Ascending aorta (tissue), 2 donors: ENCODE measurements around the gene ZNF488. TPM values are rescaled to one million over a fixed set of nuclear protein-coding genes. Genes with fewer than 3 reads are reported as not detected.
A peak's percentile ranks its signal among the peaks of the same experiment; 100 is the strongest.

Source experiments
- DNase-seq, 2 donors: peaks; one replicate each; pipeline ENCODE4 v3.0.0-alpha.2; 2019; ENCODE audit warnings: low spot score in 2 of 2
- H3K27ac ChIP-seq, 2 donors: fragments of 200-600 bp; sonication (generic); one replicate each; pipeline ENCODE4 v1.5.1; 2016 to 2017; ENCODE audit warnings: mild to moderate bottlenecking in 1 of 2
- H3K27me3 ChIP-seq: fragments of 200-600 bp; sonication (generic); one replicate; pipeline ENCODE4 v1.5.1; 2017
- H3K36me3 ChIP-seq, 2 donors: fragments of 200-600 bp; sonication (generic); one replicate each; pipeline ENCODE4 v1.5.1; 2016
- H3K4me1 ChIP-seq, 2 donors: fragments of 200-600 bp; sonication (generic); one replicate each; pipeline ENCODE4 v1.5.1; 2016 to 2017; ENCODE audit warnings: mild to moderate bottlenecking in 1 of 2
- H3K4me3 ChIP-seq, 2 donors: fragments of 200-600 bp; sonication (generic); one replicate each; pipeline ENCODE4 v1.5.1; 2016 to 2017; ENCODE audit warnings: mild to moderate bottlenecking in 1 of 2
- H3K9me3 ChIP-seq, 2 donors: fragments of 200-600 bp; sonication (generic); one replicate each; pipeline ENCODE4 v1.5.1; 2016
- intact Hi-C: fragments of 100-400 bp; cut with DNase I; formaldehyde crosslinking; loops from one replicate; pipeline ENCODE4 v1.15.1; 2023
- total RNA-seq: library from RNA; depleted of rRNA; stranded (reverse); fragments of >200 nt; gene quantifications from one replicate; pipeline ENCODE4 v1.1.0, GENCODE V29; 2016
- TF ChIP-seq, protein P1 (sequence below), 3 experiments: fragments of 200-600 bp in 2 of 3; fragments of 450-650 bp in 1 of 3; sonication (generic) in 2 of 3; IDR thresholded peaks; one replicate each; pipeline ENCODE4 v1.5.1; 2016 to 2019; ENCODE audit warnings: antibody characterized with exemption in 3 of 3, mild to moderate bottlenecking in 1 of 3, moderate library complexity in 1 of 3

Gene ZNF488
- total RNA-seq, 1 donor from 2014 or later: not detected

- H3K27ac ChIP-seq: no peak overlapping the region
- H3K4me1 ChIP-seq: no peaks in the 10 kb centered on the region
- H3K9me3 ChIP-seq: no peaks in the 10 kb centered on the region
- no peak overlapping the region for H3K4me3 ChIP-seq
- peak in 1 of 2 donors; percentile 43 for DNase-seq
- H3K27me3 ChIP-seq: no peaks in the 10 kb centered on the region
- TF ChIP-seq, protein P1, sequence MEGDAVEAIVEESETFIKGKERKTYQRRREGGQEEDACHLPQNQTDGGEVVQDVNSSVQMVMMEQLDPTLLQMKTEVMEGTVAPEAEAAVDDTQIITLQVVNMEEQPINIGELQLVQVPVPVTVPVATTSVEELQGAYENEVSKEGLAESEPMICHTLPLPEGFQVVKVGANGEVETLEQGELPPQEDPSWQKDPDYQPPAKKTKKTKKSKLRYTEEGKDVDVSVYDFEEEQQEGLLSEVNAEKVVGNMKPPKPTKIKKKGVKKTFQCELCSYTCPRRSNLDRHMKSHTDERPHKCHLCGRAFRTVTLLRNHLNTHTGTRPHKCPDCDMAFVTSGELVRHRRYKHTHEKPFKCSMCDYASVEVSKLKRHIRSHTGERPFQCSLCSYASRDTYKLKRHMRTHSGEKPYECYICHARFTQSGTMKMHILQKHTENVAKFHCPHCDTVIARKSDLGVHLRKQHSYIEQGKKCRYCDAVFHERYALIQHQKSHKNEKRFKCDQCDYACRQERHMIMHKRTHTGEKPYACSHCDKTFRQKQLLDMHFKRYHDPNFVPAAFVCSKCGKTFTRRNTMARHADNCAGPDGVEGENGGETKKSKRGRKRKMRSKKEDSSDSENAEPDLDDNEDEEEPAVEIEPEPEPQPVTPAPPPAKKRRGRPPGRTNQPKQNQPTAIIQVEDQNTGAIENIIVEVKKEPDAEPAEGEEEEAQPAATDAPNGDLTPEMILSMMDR (IDR thresholded peaks at IDR 0.05): no peak
- intact Hi-C loops: no loop called here
- H3K36me3 ChIP-seq: no peaks in the 10 kb centered on the region
These were observed 63.3 kb downstream of the ZNF488 start for GRCh38 chr10:47320812-47321211.

DNA sequence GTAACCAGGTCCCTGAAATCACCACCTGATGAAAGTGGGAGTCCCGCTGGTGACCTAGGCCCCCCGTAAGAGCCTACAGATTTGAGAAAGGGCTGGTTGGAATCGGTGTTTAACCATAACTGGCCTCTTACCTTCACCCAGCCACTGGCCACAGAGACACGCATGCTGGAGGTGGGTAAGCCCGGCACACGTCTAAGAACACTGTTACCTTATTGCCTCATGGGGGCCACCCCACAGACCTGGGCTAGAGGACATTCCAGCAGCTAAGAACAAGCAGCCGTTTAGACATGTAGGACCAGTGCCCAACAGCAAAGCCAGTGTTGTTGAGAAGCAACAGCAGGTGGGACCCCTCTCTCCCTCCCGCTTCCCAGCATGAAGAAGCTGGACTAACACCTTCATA, 64.3 kb downstream of the ZNF488 start:
- Histone ChIP-seq H3K27me3 (no peaks in the 10 kb centered on the region), H3K4me3 (no peak overlapping the region), H3K9me3 (no peaks in the 10 kb centered on the region), H3K27ac (no peak overlapping the region), H3K4me1 (no peaks in the 10 kb centered on the region), H3K36me3 (no peaks in the 10 kb centered on the region)
- TF ChIP-seq, protein P1 (IDR thresholded peaks at IDR 0.05): no peak
- intact Hi-C loops: no loop called here
- DNase-seq: peak in 1 of 2 donors; percentile 35

GRCh38 chr10:47318706-47319105, 65.4 kb downstream of the ZNF488 start:
- H3K9me3 ChIP-seq: no peaks in the 10 kb centered on the region
- no peaks in the 10 kb centered on the region for H3K27me3 ChIP-seq
- DNase-seq: peak in 1 of 2 donors; percentile 38
- intact Hi-C loops: no loop called here
- no peaks in the 10 kb centered on the region for H3K36me3 ChIP-seq
- H3K4me3 ChIP-seq: no peak overlapping the region
- no peak overlapping the region for H3K27ac ChIP-seq
- no peaks in the 10 kb centered on the region for H3K4me1 ChIP-seq
- TF ChIP-seq, protein P1 (IDR thresholded peaks at IDR 0.05): no peak

DNA sequence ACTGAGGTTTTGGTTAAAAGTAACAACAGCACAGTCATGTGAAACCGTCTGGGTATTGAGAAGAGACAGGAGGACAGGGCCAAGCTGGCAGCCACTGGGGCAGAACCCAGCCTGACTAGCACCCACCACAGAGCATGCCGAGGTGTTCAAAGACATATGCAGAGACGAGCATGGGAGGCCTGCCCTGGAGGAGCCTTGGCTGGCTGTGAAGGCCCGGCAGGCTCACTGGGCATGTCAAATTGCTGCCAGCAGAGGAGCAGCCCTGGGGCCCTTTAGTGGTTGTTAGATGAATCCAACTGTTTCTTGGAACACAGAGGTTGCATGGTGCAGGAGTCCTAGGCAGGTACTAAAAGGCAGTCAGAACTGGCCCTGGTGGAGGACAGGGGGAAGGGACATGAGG, 66.8 kb downstream of the ZNF488 start:
- Histone ChIP-seq H3K36me3 (no peaks in the 10 kb centered on the region), H3K4me1 (no peaks in the 10 kb centered on the region), H3K4me3 (no peak overlapping the region), H3K27me3 (no peaks in the 10 kb centered on the region), H3K27ac (no peak overlapping the region), H3K9me3 (no peaks in the 10 kb centered on the region)
- DNase-seq: no peak
- intact Hi-C loops: no loop called here
- TF ChIP-seq, protein P1 (IDR thresholded peaks at IDR 0.05): no peak

DNA sequence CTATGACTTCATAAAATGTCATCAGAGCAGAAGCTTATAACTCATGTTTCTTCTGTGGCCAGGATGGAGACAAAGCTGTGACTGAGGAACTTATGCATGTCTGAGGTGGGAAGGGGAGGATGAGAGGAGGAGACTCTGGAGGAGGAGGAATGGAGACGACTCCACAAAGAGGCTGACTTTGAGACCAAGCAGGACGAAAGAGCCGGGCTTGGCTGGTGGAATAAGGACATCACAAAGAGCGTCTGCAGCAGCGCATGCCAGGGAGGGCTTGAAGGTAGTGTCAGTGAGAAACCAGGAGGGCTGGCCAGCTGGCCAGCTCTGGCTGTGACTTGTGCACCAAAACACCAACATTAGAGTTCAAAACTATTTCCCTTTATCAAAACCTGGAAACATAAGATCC, 68.0 kb downstream of the ZNF488 start:
- no peak overlapping the region for H3K27ac ChIP-seq
- TF ChIP-seq, protein P1 (IDR thresholded peaks at IDR 0.05): no peak
- no peaks in the 10 kb centered on the region for H3K36me3 ChIP-seq
- intact Hi-C loops: no loop called here
- H3K4me1 ChIP-seq: peaks cover under 1 to 2% of the 10 kb centered on the region in 2 donors
- no peaks in the 10 kb centered on the region for H3K9me3 ChIP-seq
- no peak overlapping the region for H3K4me3 ChIP-seq
- H3K27me3 ChIP-seq: no peaks in the 10 kb centered on the region
- DNase-seq: no peak

Other genes with a start within 250 kb of the ZNF488 start
- 1.2 TPM for gene GDF10, start 84.1 kb downstream of the ZNF488 start, total RNA-seq
- 0.21 TPM for gene GDF2, start 61.8 kb downstream of the ZNF488 start, total RNA-seq
- not detected for gene RBP3, start 35.9 kb downstream of the ZNF488 start, total RNA-seq
- gene ANXA8, start 99.8 kb upstream of the ZNF488 start, total RNA-seq: not detected
- not detected for gene FAM25G, start 107.4 kb upstream of the ZNF488 start, total RNA-seq
- gene AGAP9, start 139.3 kb upstream of the ZNF488 start, total RNA-seq: 8.7 TPM